Brain microvascular endothelial cell (primary cell): Measurements from ENCODE around the gene GPT2.

Source experiments
- DNase-seq: peaks from one replicate; pipeline ENCODE4 v3.0.0-alpha.2; 2020
- H3K27ac ChIP-seq: fragments of 250-450 bp; sonication (Bioruptor Pico); 2 replicates; pipeline ENCODE4 v1.5.1; 2020; ENCODE audit warnings: mild to moderate bottlenecking, moderate library complexity
- H3K27me3 ChIP-seq: fragments of 250-450 bp; sonication (Bioruptor Pico); replicated peaks from 2 replicates; pipeline ENCODE4 v1.5.1; 2020; ENCODE audit warnings: mild to moderate bottlenecking
- H3K36me3 ChIP-seq: fragments of 250-450 bp; sonication (Bioruptor Pico); replicated peaks from 2 replicates; pipeline ENCODE4 v1.5.1; 2020; ENCODE audit warnings: mild to moderate bottlenecking
- H3K4me3 ChIP-seq: 2 replicates; pipeline ENCODE4 v1.5.1; 2011; ENCODE audit warnings: low read depth, mild to moderate bottlenecking, control low read depth, low read length, moderate library complexity
- CTCF ChIP-seq: IDR thresholded peaks from 2 replicates; pipeline ENCODE4 v1.5.1; 2011; ENCODE audit warnings: low read depth, mild to moderate bottlenecking, moderate library complexity, low read length, control low read depth, inconsistent platforms; ENCODE audit errors: missing control alignments
- in situ Hi-C: cut with HindIII; loops from 2 replicates; pipeline ENCODE4 v1.10.0; 2017; ENCODE audit warnings: low sequenced_read_pairs, low pct_ligation_motif_present

GPT2 gene

GRCh38 chr16:46886764-46887523, 2.8 kb downstream of the GPT2 start:
- Histone ChIP-seq H3K4me3 (no peak overlapping the region), H3K27ac (no peak overlapping the region), H3K36me3 (no peaks in the 10 kb centered on the region), H3K27me3 (no peaks in the 10 kb centered on the region)
- TF ChIP-seq CTCF, result no peak
- in situ Hi-C loops, result no loop called here
- no peak for DNase-seq

GRCh38 chr16:46887524-46887854, 3.3 kb downstream of the GPT2 start:
- Histone ChIP-seq H3K27me3 (no peaks in the 10 kb centered on the region), H3K36me3 (no peaks in the 10 kb centered on the region), H3K27ac (no peak overlapping the region), H3K4me3 (no peak overlapping the region)
- no peak for DNase-seq
- in situ Hi-C loops, result no loop called here
- TF ChIP-seq CTCF, result no peak

GRCh38 chr16:46889245-46889941, 5.2 kb downstream of the GPT2 start:
- in situ Hi-C loops, result no loop called here

GRCh38 chr16:46889942-46890300, 5.8 kb downstream of the GPT2 start:
- Histone ChIP-seq H3K27ac (no peak overlapping the region), H3K36me3 (no peaks in the 10 kb centered on the region), H3K4me3 (no peak overlapping the region), H3K27me3 (no peaks in the 10 kb centered on the region)
- in situ Hi-C loops, result no loop called here
- DNase-seq, result no peak
- TF ChIP-seq CTCF, result no peak

More at GRCh38 chr16:46889245-46889941, 5.2 kb downstream of the GPT2 start:
- H3K4me3 ChIP-seq, result no peak overlapping the region
- H3K27me3 ChIP-seq, result no peaks in the 10 kb centered on the region
- no peak for DNase-seq
- no peak overlapping the region for H3K27ac ChIP-seq
- H3K36me3 ChIP-seq, result no peaks in the 10 kb centered on the region
- TF ChIP-seq CTCF, result no peak

GRCh38 chr16:46891910-46892309, 7.7 kb downstream of the GPT2 start:
- in situ Hi-C loops, result no loop called here
- H3K4me3 ChIP-seq, result no peak overlapping the region
- no peak overlapping the region for H3K27ac ChIP-seq
- no peaks in the 10 kb centered on the region for H3K36me3 ChIP-seq
- TF ChIP-seq CTCF, result no peak
- H3K27me3 ChIP-seq, result no peaks in the 10 kb centered on the region
- DNase-seq, result no peak
